H9 (cell line): ENCODE measurements around the gene RUNX1. TPM values are rescaled to one million over a fixed set of nuclear protein-coding genes. Genes with fewer than 3 reads are reported as not detected.

Experiments used
- DNase-seq: peaks from one replicate; pipeline ENCODE4 v3.0.0-alpha.2; 2017
- H2AFZ ChIP-seq: one replicate; pipeline ENCODE4 v1.6.1; 2013; ENCODE audit warnings: mild to moderate bottlenecking, low read length, control low read depth, moderate library complexity
- H2AK5ac ChIP-seq: 2 replicates; pipeline ENCODE4 v1.6.1; 2013; ENCODE audit warnings: low read length, control low read depth, mixed read lengths; ENCODE audit not compliant: insufficient read length
- H2BK120ac ChIP-seq: one replicate; pipeline ENCODE4 v1.6.1; 2013; ENCODE audit warnings: low read depth, mild to moderate bottlenecking, low read length, control low read depth, inconsistent platforms; ENCODE audit not compliant: poor library complexity, severe bottlenecking
- H2BK12ac ChIP-seq: 2 replicates; pipeline ENCODE4 v1.6.1; 2013; ENCODE audit warnings: low read length, control low read depth, mixed read lengths, low read depth; ENCODE audit not compliant: insufficient read length
- H2BK15ac ChIP-seq: 2 replicates; pipeline ENCODE4 v1.6.1; 2013; ENCODE audit warnings: low read depth, low read length, control low read depth
- H2BK20ac ChIP-seq: one replicate; pipeline ENCODE4 v1.6.1; 2013; ENCODE audit warnings: low read depth, mild to moderate bottlenecking, low read length, control low read depth, inconsistent platforms; ENCODE audit not compliant: poor library complexity, severe bottlenecking
- H2BK5ac ChIP-seq: 2 replicates; pipeline ENCODE4 v1.6.1; 2013; ENCODE audit warnings: low read length, control low read depth, mixed read lengths; ENCODE audit not compliant: insufficient read length
- H3K14ac ChIP-seq: 2 replicates; pipeline ENCODE4 v1.6.1; 2013; ENCODE audit warnings: low read length, control low read depth; ENCODE audit not compliant: insufficient read depth
- H3K18ac ChIP-seq: 2 replicates; pipeline ENCODE4 v1.6.1; 2013; ENCODE audit warnings: low read depth, mild to moderate bottlenecking, mixed read lengths, low read length, control low read depth; ENCODE audit not compliant: insufficient read length
- H3K23ac ChIP-seq: 2 replicates; pipeline ENCODE4 v1.6.1; 2013; ENCODE audit warnings: low read length, control low read depth, mixed read lengths, low read depth; ENCODE audit not compliant: insufficient read length
- H3K23me2 ChIP-seq: 2 replicates; pipeline ENCODE4 v1.6.1; 2013; ENCODE audit warnings: low read depth, mild to moderate bottlenecking, mixed read lengths, low read length, control low read depth; ENCODE audit not compliant: insufficient read length, poor library complexity, severe bottlenecking
- H3K27ac ChIP-seq: 2 replicates; pipeline ENCODE4 v1.5.1; 2013; ENCODE audit warnings: low read length, control low read depth, mixed read lengths, low read depth; ENCODE audit not compliant: insufficient read length
- H3K27me3 ChIP-seq: 2 replicates; pipeline ENCODE4 v1.6.1; 2013; ENCODE audit warnings: low read length, control low read depth, inconsistent platforms; ENCODE audit not compliant: insufficient read depth
- H3K4ac ChIP-seq: 2 replicates; pipeline ENCODE4 v1.6.1; 2013; ENCODE audit warnings: low read depth, mild to moderate bottlenecking, control low read depth, inconsistent platforms, low read length, moderate library complexity
- H3K4me1 ChIP-seq: 2 replicates; pipeline ENCODE4 v1.6.1; 2013; ENCODE audit warnings: low read length, control low read depth, inconsistent platforms; ENCODE audit not compliant: insufficient read depth
- H3K4me2 ChIP-seq: 2 replicates; pipeline ENCODE4 v1.6.1; 2013; ENCODE audit warnings: low read length, control low read depth, mixed read lengths; ENCODE audit not compliant: insufficient read length, insufficient read depth
- H3K56ac ChIP-seq: 2 replicates; pipeline ENCODE4 v1.6.1; 2013; ENCODE audit warnings: low read depth, mild to moderate bottlenecking, mixed read lengths, low read length, control low read depth; ENCODE audit not compliant: insufficient read length
- H3K79me1 ChIP-seq: 2 replicates; pipeline ENCODE4 v1.6.1; 2013; ENCODE audit warnings: low read depth, mild to moderate bottlenecking, moderate library complexity, low read length, control low read depth, inconsistent platforms; ENCODE audit not compliant: insufficient read depth, poor library complexity, severe bottlenecking
- H3K79me2 ChIP-seq: 2 replicates; pipeline ENCODE4 v1.6.1; 2013; ENCODE audit warnings: low read length, control low read depth, inconsistent platforms; ENCODE audit not compliant: insufficient read depth
- H3K9ac ChIP-seq: 2 replicates; pipeline ENCODE4 v1.6.1; 2013; ENCODE audit warnings: low read length, control low read depth, mixed read lengths; ENCODE audit not compliant: insufficient read length; ENCODE audit errors: extremely low read depth
- H3K9me3 ChIP-seq: one replicate; pipeline ENCODE4 v1.6.1; 2013; ENCODE audit warnings: low read depth, low read length, inconsistent platforms; ENCODE audit not compliant: control insufficient read depth
- H3T11ph ChIP-seq: one replicate; pipeline ENCODE4 v1.6.1; 2013; ENCODE audit warnings: mild to moderate bottlenecking, low read length, control low read depth, inconsistent platforms
- H4K20me1 ChIP-seq: one replicate; pipeline ENCODE4 v1.6.1; 2013; ENCODE audit not compliant: control insufficient read depth, insufficient read length, insufficient read depth
- H4K5ac ChIP-seq: 2 replicates; pipeline ENCODE4 v1.6.1; 2013; ENCODE audit warnings: low read depth, mild to moderate bottlenecking, mixed read lengths, low read length, control low read depth; ENCODE audit not compliant: insufficient read length
- H4K8ac ChIP-seq: replicated peaks from 2 replicates; pipeline ENCODE4 v1.6.1; 2013; ENCODE audit warnings: low read length, control low read depth, mixed read lengths, low read depth; ENCODE audit not compliant: insufficient read length
- H4K91ac ChIP-seq: 2 replicates; pipeline ENCODE4 v1.6.1; 2013; ENCODE audit warnings: low read depth, mild to moderate bottlenecking, moderate library complexity, mixed read lengths, low read length, control low read depth; ENCODE audit not compliant: insufficient read length
- H3K27ac Mint-ChIP-seq, 3 experiments: 2 replicates in 2 of 3; 3 replicates in 1 of 3; pipeline ENCODE4 v1.8.0; 2020 to 2021; ENCODE audit warnings: mixed read lengths in 3 of 3, mild to moderate bottlenecking in 1 of 3, moderate library complexity in 1 of 3
- H3K27me3 Mint-ChIP-seq: 2 replicates; pipeline ENCODE4 v1.8.0; 2021; ENCODE audit warnings: low read depth, mild to moderate bottlenecking, moderate library complexity, mixed read lengths
- H3K36me3 Mint-ChIP-seq, 3 experiments: 2 replicates in 2 of 3; 3 replicates in 1 of 3; pipeline ENCODE4 v1.8.0; 2020 to 2021; ENCODE audit warnings: low read depth in 3 of 3, mixed read lengths in 3 of 3; ENCODE audit not compliant: insufficient read depth in 1 of 3
- H3K4me1 Mint-ChIP-seq, 2 experiments: 2 replicates each; pipeline ENCODE4 v1.8.0; 2020; ENCODE audit warnings: mixed read lengths in 2 of 2
- H3K4me3 Mint-ChIP-seq, 2 experiments: 2 replicates in 1 of 2; 3 replicates in 1 of 2; pipeline ENCODE4 v1.8.0; 2020 to 2021; ENCODE audit warnings: mild to moderate bottlenecking in 2 of 2, mixed read lengths in 2 of 2, moderate library complexity in 1 of 2
- H3K9me3 Mint-ChIP-seq, 2 experiments: 2 replicates in 1 of 2; 3 replicates in 1 of 2; pipeline ENCODE4 v1.8.0; 2020; ENCODE audit warnings: mild to moderate bottlenecking in 2 of 2, mixed read lengths in 2 of 2, moderate library complexity in 1 of 2
- WGBS: extraction: QIAGEN DNeasy Blood & Tissue Kit; methylation state at CpG from one replicate; pipeline ENCODE4 v1.1.7; 2013; ENCODE audit warnings: missing lambda C conversion rate, low lambda C conversion rate, mixed read lengths; ENCODE audit not compliant: insufficient read length; ENCODE audit errors: extremely low coverage; 5-methylcytosine and 5-hydroxymethylcytosine counted together
- total RNA-seq: library from RNA; stranded (reverse); gene quantifications from 2 replicates; pipeline ENCODE4 v1.2.1, GENCODE V29; 2021
- TF ChIP-seq, protein P1 (sequence below): fragments of 200-600 bp; sonication (generic); conservative IDR thresholded peaks from 3 replicates; pipeline ENCODE4 v1.8.0; 2021; ENCODE audit warnings: antibody characterized with exemption, mild to moderate bottlenecking

The RUNX1 gene
- total RNA-seq, 1 experiment from 2014 or later, result 0.72 TPM

DNA sequence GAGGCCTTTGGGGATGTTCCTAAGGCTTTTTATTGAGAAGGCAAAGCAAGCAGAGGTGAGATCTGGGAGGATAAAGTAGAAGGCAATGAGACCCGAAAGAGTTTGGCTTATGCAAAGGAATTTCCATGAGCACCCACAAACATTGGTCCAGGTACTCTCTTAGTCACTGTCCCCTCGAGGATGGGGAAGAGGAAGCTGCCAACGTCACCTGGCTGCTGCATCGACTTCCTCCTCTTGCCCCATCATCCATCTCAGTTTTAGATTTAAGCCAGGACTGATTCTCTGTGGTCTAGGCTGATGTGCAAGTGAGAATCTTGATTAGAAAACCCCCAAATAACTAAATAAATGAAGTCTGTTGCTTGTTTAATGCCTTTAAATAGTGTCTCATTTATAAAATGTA lies 28.7 kb downstream of the RUNX1 start:
- Histone ChIP-seq H2BK15ac (no peak overlapping the region), H3K56ac (no peak overlapping the region), H2AFZ (no peak overlapping the region), H2BK12ac (no peak overlapping the region), H2BK20ac (no peak overlapping the region), H3T11ph (no peak overlapping the region), H2BK5ac (no peak overlapping the region), H4K20me1 (no peaks in the 10 kb centered on the region), H3K4me1 (no peaks in the 10 kb centered on the region; the same call in 1 of the 2 replicates), H2BK120ac (no peak overlapping the region), H3K9me3 (no peaks in the 10 kb centered on the region), H3K27ac (no peak overlapping the region), H3K79me2 (no peaks in the 10 kb centered on the region), H2AK5ac (no peak overlapping the region), H4K91ac (no peak overlapping the region), H3K4ac (no peak overlapping the region), H3K79me1 (no peaks in the 10 kb centered on the region), H3K18ac (no peak overlapping the region), H3K14ac (no peak overlapping the region), H4K8ac (no peak overlapping the region), H4K5ac (no peak overlapping the region), H3K27me3 (no peaks in the 10 kb centered on the region), H3K23me2 (no peaks in the 10 kb centered on the region), H3K4me2 (no peak overlapping the region), H3K23ac (no peak overlapping the region), H3K9ac (no peak overlapping the region)
- Mint-ChIP-seq H3K9me3 (peaks cover 0 to 5% of the 10 kb centered on the region in 2 experiments; a peak in 1 of 5 replicates), H3K4me3 (no peak overlapping the region), H3K4me1 (peaks cover 9 to 20% of the 10 kb centered on the region in 2 experiments), H3K27ac (no peak overlapping the region), H3K36me3 (no peaks in the 10 kb centered on the region), H3K27me3 (peaks cover 8% of the 10 kb centered on the region)
- no peak for DNase-seq
- no CpG with 5 or more reads among the region's 4 CpGs for WGBS
- TF ChIP-seq, protein P1, sequence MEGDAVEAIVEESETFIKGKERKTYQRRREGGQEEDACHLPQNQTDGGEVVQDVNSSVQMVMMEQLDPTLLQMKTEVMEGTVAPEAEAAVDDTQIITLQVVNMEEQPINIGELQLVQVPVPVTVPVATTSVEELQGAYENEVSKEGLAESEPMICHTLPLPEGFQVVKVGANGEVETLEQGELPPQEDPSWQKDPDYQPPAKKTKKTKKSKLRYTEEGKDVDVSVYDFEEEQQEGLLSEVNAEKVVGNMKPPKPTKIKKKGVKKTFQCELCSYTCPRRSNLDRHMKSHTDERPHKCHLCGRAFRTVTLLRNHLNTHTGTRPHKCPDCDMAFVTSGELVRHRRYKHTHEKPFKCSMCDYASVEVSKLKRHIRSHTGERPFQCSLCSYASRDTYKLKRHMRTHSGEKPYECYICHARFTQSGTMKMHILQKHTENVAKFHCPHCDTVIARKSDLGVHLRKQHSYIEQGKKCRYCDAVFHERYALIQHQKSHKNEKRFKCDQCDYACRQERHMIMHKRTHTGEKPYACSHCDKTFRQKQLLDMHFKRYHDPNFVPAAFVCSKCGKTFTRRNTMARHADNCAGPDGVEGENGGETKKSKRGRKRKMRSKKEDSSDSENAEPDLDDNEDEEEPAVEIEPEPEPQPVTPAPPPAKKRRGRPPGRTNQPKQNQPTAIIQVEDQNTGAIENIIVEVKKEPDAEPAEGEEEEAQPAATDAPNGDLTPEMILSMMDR, result no peak
